A673 (cell line): ENCODE measurements around the gene STH.

ENCODE experiments used
- CTCF ChIP-seq: fragments of 300-800, 200-600 bp; sonication (generic); conservative IDR thresholded peaks from 2 replicates; pipeline ENCODE4 v1.5.1; 2017; ENCODE audit warnings: low read depth, mild to moderate bottlenecking, antibody characterized with exemption, low read length, moderate library complexity, mixed read lengths
- EZH2 ChIP-seq: fragments of 200-600 bp; sonication (generic); IDR thresholded peaks from 2 replicates; pipeline ENCODE4 v1.6.1; 2017; ENCODE audit warnings: borderline replicate concordance, low read depth, mild to moderate bottlenecking, mixed read lengths, antibody characterized with exemption, low read length; ENCODE audit not compliant: poor library complexity, severe bottlenecking

- TF ChIP-seq CTCF: no peak
- no peak for TF ChIP-seq EZH2
These were observed 11.6 kb downstream of the STH start for GRCh38 chr17:46010597-46011186.
